Testis (tissue), 2 donors: ENCODE measurements around the gene PEPD.

Experiments
- CTCF ChIP-seq, 3 experiments: fragments of 450-650 bp in 2 of 3; fragments of 200-600 bp in 1 of 3; sonication (generic) in 1 of 3; IDR thresholded peaks; one replicate each; pipeline ENCODE4 v1.5.1; 2016 to 2019; ENCODE audit warnings: antibody characterized with exemption in 3 of 3, mild to moderate bottlenecking in 2 of 3, moderate library complexity in 1 of 3
- POLR2A ChIP-seq: fragments of 450-650 bp; IDR thresholded peaks from one replicate; pipeline ENCODE4 v1.6.1; 2017; ENCODE audit warnings: antibody characterized with exemption, mild to moderate bottlenecking, moderate library complexity

GRCh38 chr19:33487901-33488800 is 33.4 kb downstream of the PEPD start:
- TF ChIP-seq CTCF (IDR thresholded peaks at IDR 0.05): no peak
- TF ChIP-seq POLR2A: no peak
